PC-3 (cell line): ENCODE measurements around the gene PHF19.

ENCODE experiments used
- EZH2 ChIP-seq: fragments of 300-600 bp; sonication (generic); IDR thresholded peaks from one replicate; pipeline ENCODE4 v1.6.1; 2017; ENCODE audit warnings: antibody characterized with exemption, mild to moderate bottlenecking, low read length; ENCODE audit not compliant: unreplicated experiment
- TF ChIP-seq, protein P1 (sequence below): fragments of 300-600 bp; sonication (generic); conservative IDR thresholded peaks from 2 replicates; pipeline ENCODE4 v1.5.1; 2017; ENCODE audit warnings: antibody characterized with exemption, low read depth, mild to moderate bottlenecking, low read length

DNA sequence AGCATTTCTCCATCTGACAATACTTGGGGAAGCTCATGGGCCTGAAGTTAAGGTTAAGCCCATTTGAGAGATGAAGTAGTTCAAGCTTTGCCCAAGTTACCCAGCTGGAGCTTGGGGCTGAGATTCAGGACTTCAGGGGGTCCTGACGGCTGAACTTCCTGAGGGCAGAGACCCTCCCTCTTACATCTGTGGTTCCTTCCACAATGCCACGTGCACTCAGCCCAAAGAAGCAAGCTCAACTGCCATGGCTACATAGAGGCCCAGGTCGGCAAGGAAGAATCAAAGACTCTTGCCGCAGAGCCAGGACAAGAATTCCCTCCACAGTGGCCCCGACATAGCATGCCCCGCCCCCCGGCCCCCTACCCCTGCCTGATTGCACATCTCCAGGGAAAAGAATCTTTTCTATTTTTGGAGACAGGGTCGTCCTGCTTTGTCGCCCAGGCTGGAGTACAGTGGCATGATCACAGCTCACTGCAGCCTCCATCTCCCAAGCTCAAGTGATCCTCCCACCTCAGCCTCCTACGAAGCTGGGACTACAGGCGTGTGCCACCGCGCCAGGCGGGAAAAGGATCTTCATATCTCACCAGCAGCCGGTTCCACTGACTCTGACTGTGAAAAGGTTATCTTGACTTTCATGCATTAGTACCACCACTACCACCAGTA is 9.2 kb downstream of the PHF19 start:
- TF ChIP-seq EZH2: no peak
- TF ChIP-seq, protein P1, sequence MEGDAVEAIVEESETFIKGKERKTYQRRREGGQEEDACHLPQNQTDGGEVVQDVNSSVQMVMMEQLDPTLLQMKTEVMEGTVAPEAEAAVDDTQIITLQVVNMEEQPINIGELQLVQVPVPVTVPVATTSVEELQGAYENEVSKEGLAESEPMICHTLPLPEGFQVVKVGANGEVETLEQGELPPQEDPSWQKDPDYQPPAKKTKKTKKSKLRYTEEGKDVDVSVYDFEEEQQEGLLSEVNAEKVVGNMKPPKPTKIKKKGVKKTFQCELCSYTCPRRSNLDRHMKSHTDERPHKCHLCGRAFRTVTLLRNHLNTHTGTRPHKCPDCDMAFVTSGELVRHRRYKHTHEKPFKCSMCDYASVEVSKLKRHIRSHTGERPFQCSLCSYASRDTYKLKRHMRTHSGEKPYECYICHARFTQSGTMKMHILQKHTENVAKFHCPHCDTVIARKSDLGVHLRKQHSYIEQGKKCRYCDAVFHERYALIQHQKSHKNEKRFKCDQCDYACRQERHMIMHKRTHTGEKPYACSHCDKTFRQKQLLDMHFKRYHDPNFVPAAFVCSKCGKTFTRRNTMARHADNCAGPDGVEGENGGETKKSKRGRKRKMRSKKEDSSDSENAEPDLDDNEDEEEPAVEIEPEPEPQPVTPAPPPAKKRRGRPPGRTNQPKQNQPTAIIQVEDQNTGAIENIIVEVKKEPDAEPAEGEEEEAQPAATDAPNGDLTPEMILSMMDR: no peak
